ENCODE results near the gene NSFL1C.

- TF ChIP-seq CTCF (IDR thresholded peaks at IDR 0.05) (no peak), POLR2A (IDR thresholded peaks at IDR 0.05) (no peak)
Observed at GRCh38 chr20:1465470-1466210, 1.0 kb downstream of the NSFL1C start.
